Kidney glomerular epithelial cell (primary cell): Measurements from ENCODE around the gene HDGFL1.

Experiments
- DNase-seq: peaks from one replicate; lab custom pipeline; 2025; lab: John Stamatoyannopoulos, UW

HDGFL1 gene

GRCh38 chr6:22569281-22570184 lies at the start of gene HDGFL1:
HDGFL1 (plus strand) TSS chr6:22569566; CDS start chr6:22569576, 10 bp downstream.
- no peak for DNase-seq

GRCh38 chr6:22521035-22521434 lies 48.3 kb upstream of the HDGFL1 start:
- no peak for DNase-seq

GRCh38 chr6:22526736-22527135 lies 42.6 kb upstream of the HDGFL1 start:
- no peak for DNase-seq

GRCh38 chr6:22529866-22530265 lies 39.5 kb upstream of the HDGFL1 start:
- DNase-seq, result no peak

- DNase-seq, result no peak
Observed at GRCh38 chr6:22530506-22530905, 38.9 kb upstream of the HDGFL1 start.

- no peak for DNase-seq
Observed at GRCh38 chr6:22536122-22536521, 33.2 kb upstream of the HDGFL1 start.

- DNase-seq, result no peak
Observed at GRCh38 chr6:22544476-22544875, 24.9 kb upstream of the HDGFL1 start.

GRCh38 chr6:22545051-22545450 lies 24.3 kb upstream of the HDGFL1 start:
- DNase-seq, result no peak

- no peak for DNase-seq
Observed at GRCh38 chr6:22546236-22546635, 23.1 kb upstream of the HDGFL1 start.

GRCh38 chr6:22550971-22551670 lies 18.2 kb upstream of the HDGFL1 start:
- no peak for DNase-seq

GRCh38 chr6:22556266-22556665 lies 13.1 kb upstream of the HDGFL1 start:
- no peak for DNase-seq

- DNase-seq, result no peak
Observed at GRCh38 chr6:22557007-22557406, 12.4 kb upstream of the HDGFL1 start.

GRCh38 chr6:22558288-22558882 lies 11.0 kb upstream of the HDGFL1 start:
- no peak for DNase-seq

GRCh38 chr6:22568854-22569253 lies 512 bp upstream of the HDGFL1 start:
- no peak for DNase-seq

GRCh38 chr6:22570185-22570551 lies 802 bp downstream of the HDGFL1 start:
- no peak for DNase-seq

GRCh38 chr6:22575190-22575589 lies 5.8 kb downstream of the HDGFL1 start:
- DNase-seq, result no peak

- DNase-seq, result no peak
Observed at GRCh38 chr6:22579439-22579838, 10.1 kb downstream of the HDGFL1 start.

- no peak for DNase-seq
Observed at GRCh38 chr6:22580337-22580736, 11.0 kb downstream of the HDGFL1 start.

- DNase-seq, result no peak
Observed at GRCh38 chr6:22582417-22583205, 13.2 kb downstream of the HDGFL1 start.

- no peak for DNase-seq
Observed at GRCh38 chr6:22583230-22583629, 13.9 kb downstream of the HDGFL1 start.

GRCh38 chr6:22583927-22584326 lies 14.6 kb downstream of the HDGFL1 start:
- no peak for DNase-seq

- no peak for DNase-seq
Observed at GRCh38 chr6:22589118-22589517, 19.8 kb downstream of the HDGFL1 start.
